ENCODE data around the gene PROS1. TPM values are rescaled to one million over a fixed set of nuclear protein-coding genes. Genes with fewer than 3 reads are reported as not detected.

PROS1 gene
- total and polyA plus RNA-seq, 2 of the 8 experiments (the other 6 are each of a cell fraction or from before 2014, with no cell fraction given) = 0.65 to 2.5 TPM

GRCh38 chr3:93983408-93983807 is 9.7 kb upstream of the PROS1 start (continued):
- no peak for TF ChIP-seq CHD7 (IDR thresholded peaks at IDR 0.05; ENCODE audit: insufficient replicate concordance, low read length)
- TF ChIP-seq CHD1 (IDR thresholded peaks at IDR 0.05; ENCODE audit: low read depth, low read length) = no peak
- TF ChIP-seq PHF8 (conservative IDR thresholded peaks at IDR 0.05; ENCODE audit: low read depth, low read length) = no peak
- TF ChIP-seq CBX5 (IDR thresholded peaks at IDR 0.05; ENCODE audit: low read depth, low read length) = no peak
- no peak for TF ChIP-seq RXRA (IDR thresholded peaks at IDR 0.05; ENCODE audit: insufficient read depth, low read depth, low read length)
- TF ChIP-seq SRF (IDR thresholded peaks at IDR 0.05; ENCODE audit: low read depth, low read length) = no peak
- TF ChIP-seq FOSL1 (IDR thresholded peaks at IDR 0.05; ENCODE audit: insufficient read depth, low read depth, low read length) = no peak
- no peak for TF ChIP-seq TCF12 (IDR thresholded peaks at IDR 0.05; ENCODE audit: low read depth, low read length)
- no peak for TF ChIP-seq EZH2 (IDR thresholded peaks at IDR 0.05; ENCODE audit: low read depth, low read length, severe bottlenecking)
- TF ChIP-seq POU5F1 (IDR thresholded peaks at IDR 0.05; ENCODE audit: low read depth, low read length) = no peak
- TF ChIP-seq RNF2 (IDR thresholded peaks at IDR 0.05; ENCODE audit: borderline replicate concordance, low read depth, low read length, missing control alignments, poor library complexity, severe bottlenecking) = no peak
- TF ChIP-seq SP1 (IDR thresholded peaks at IDR 0.05; ENCODE audit: low read depth, low read length) = no peak
